ENCODE measurements around the gene DCTN4. TPM values are rescaled to one million over a fixed set of nuclear protein-coding genes. Genes with fewer than 3 reads are reported as not detected.

Gene DCTN4
- total and polyA plus RNA-seq, 2 of the 8 experiments (the other 6 are each of a cell fraction or from before 2014, with no cell fraction given), result 20.5 to 42.7 TPM

GRCh38 chr5:150788977-150789376 lies 30.2 kb upstream of the DCTN4 start:
- Histone ChIP-seq H3K56ac (replicated peaks; ENCODE audit: insufficient read length, low read depth, low read length) (no peak overlapping the region), H2BK12ac (ENCODE audit: low read depth, low read length) (no peak overlapping the region), H3K18ac (ENCODE audit: extremely low read depth, low read length) (no peak overlapping the region), H3K4me2 (ENCODE audit: insufficient read depth in 1 of 2, low read depth in 2 of 2, low read length in 2 of 2) (no peak overlapping the region), H2AFZ (ENCODE audit: low read length) (no peak overlapping the region), H3K14ac (ENCODE audit: insufficient read length) (no peak overlapping the region), H3K79me2 (ENCODE audit: control insufficient read depth in 1 of 2, insufficient read depth in 2 of 2, low read length in 2 of 2) (0 out of 4 replicates have a peak, but pooled peaks cover 0 to 4% of the 10 kb centered on the region in 2 experiments), H3K36me3 (ENCODE audit: control insufficient read depth in 2 of 4, insufficient read depth in 4 of 4, low read length in 3 of 4) (no peaks in the 10 kb centered on the region), H4K91ac (replicated peaks; ENCODE audit: insufficient read length, low read length) (no peak overlapping the region), H2BK120ac (replicated peaks; ENCODE audit: low read depth, low read length) (no peak overlapping the region), H2BK15ac (ENCODE audit: low read length) (no peak overlapping the region), H3K27ac (ENCODE audit: low read depth, low read length) (no peak overlapping the region), H3K79me1 (ENCODE audit: low read depth, low read length) (no peaks in the 10 kb centered on the region), H2AK5ac (ENCODE audit: low read depth, low read length) (no peak overlapping the region), H4K5ac (ENCODE audit: insufficient read length, low read depth, low read length) (no peak overlapping the region), H3K9ac (replicated peaks in 1 of 4; ENCODE audit: extremely low read depth in 1 of 4, low read depth in 3 of 4, low read length in 3 of 4) (no peak overlapping the region), H3K23ac (ENCODE audit: insufficient read length) (no peak overlapping the region), H3K4ac (replicated peaks; ENCODE audit: insufficient read length, low read depth, low read length) (no peak overlapping the region), H4K8ac (ENCODE audit: extremely low read depth, insufficient read depth, low read length) (no peak overlapping the region), H3K4me1 (replicated peaks in 1 of 4; ENCODE audit: control insufficient read depth in 3 of 4, insufficient read depth in 4 of 4, low read length in 3 of 4) (peaks cover 0 to 5% (median 2%) of the 10 kb centered on the region in 4 experiments; a peak in 1 of 7 replicates), H3K23me2 (ENCODE audit: low read depth, low read length) (no peaks in the 10 kb centered on the region; the same call in 1 of the 2 replicates), H3K27me3 (replicated peaks in 1 of 4; ENCODE audit: control insufficient read depth in 3 of 4, extremely low read depth in 1 of 4, insufficient read depth in 3 of 4, low read length in 3 of 4) (no peaks in the 10 kb centered on the region), H3K4me3 (ENCODE audit: extremely low read depth in 1 of 4, insufficient read depth in 2 of 4, low read depth in 3 of 4, low read length in 4 of 4) (no peak overlapping the region), H3K9me3 (ENCODE audit: insufficient read depth in 2 of 2, low read depth in 1 of 2, low read length in 1 of 2) (no peaks in the 10 kb centered on the region; a peak in 2 of 4 replicates), H2BK20ac (ENCODE audit: low read length) (no peak overlapping the region), H2BK5ac (ENCODE audit: low read depth, low read length) (no peak overlapping the region), H4K20me1 (replicated peaks in 1 of 2; ENCODE audit: control insufficient read depth in 1 of 2, insufficient read depth in 2 of 2, low read length in 2 of 2) (no peaks in the 10 kb centered on the region)
- POLR2A ChIA-PET (ENCODE audit: partially characterized antibody), result interaction anchor here (2.0 kb wide), 1 partner anchor 9 kb away, joined by 7 read pairs; no protein-coding TSS in a partner anchor
- CTCF ChIA-PET (ENCODE audit: partially characterized antibody), result interaction anchor here (0.6 to 4.7 kb wide), 5 partner anchors 10 to 272 kb away, joined by 3 to 32 read pairs (median 6); no protein-coding TSS in a partner anchor
- DNase-seq (ENCODE audit: low read depth in 1 of 2, low spot score in 2 of 2) (no peak), FAIRE-seq (no peak)
- TF ChIP-seq CHD1 (IDR thresholded peaks at IDR 0.05; ENCODE audit: low read depth, low read length), result no peak
- no peak for TF ChIP-seq SIX5 (IDR thresholded peaks at IDR 0.05; ENCODE audit: low read depth, low read length)
- TF ChIP-seq MAFK (IDR thresholded peaks at IDR 0.05; ENCODE audit: low read depth, low read length), result no peak
- TF ChIP-seq RBBP5 (IDR thresholded peaks at IDR 0.05; ENCODE audit: borderline replicate concordance, low read depth, low read length), result no peak
- no peak for TF ChIP-seq RAD21 (IDR thresholded peaks at IDR 0.05 in 1 of 2, conservative IDR thresholded peaks at IDR 0.05 in 1 of 2; ENCODE audit: low read depth in 2 of 2, low read length in 2 of 2)
- TF ChIP-seq CREB1 (IDR thresholded peaks at IDR 0.05), result no peak
- no peak for TF ChIP-seq CBX5 (IDR thresholded peaks at IDR 0.05; ENCODE audit: low read depth, low read length)
- no peak for TF ChIP-seq RFX5 (IDR thresholded peaks at IDR 0.05; ENCODE audit: borderline replicate concordance, low read depth, low read length)
- no peak for TF ChIP-seq BRCA1 (IDR thresholded peaks at IDR 0.05; ENCODE audit: low read depth, low read length)
- no peak for TF ChIP-seq POLR2A (IDR thresholded peaks at IDR 0.05; ENCODE audit: control extremely low read depth in 1 of 2, low read depth in 2 of 2, low read length in 2 of 2)
- TF ChIP-seq E2F6 (IDR thresholded peaks at IDR 0.05), result no peak
- TF ChIP-seq RNF2 (IDR thresholded peaks at IDR 0.05; ENCODE audit: borderline replicate concordance, low read depth, low read length, missing control alignments, poor library complexity, severe bottlenecking), result no peak
- TF ChIP-seq TAF1 (IDR thresholded peaks at IDR 0.05; ENCODE audit: low read depth, low read length), result no peak
- no peak for TF ChIP-seq EZH2 (IDR thresholded peaks at IDR 0.05; ENCODE audit: low read depth, low read length, severe bottlenecking)
- no peak for TF ChIP-seq POLR2AphosphoS5 (IDR thresholded peaks at IDR 0.05; ENCODE audit: low read depth, low read length)

Data from H1 (cell line).